ENCODE measurements around the gene RGS17. TPM values are rescaled to one million over a fixed set of nuclear protein-coding genes. Genes with fewer than 3 reads are reported as not detected.

RGS17 gene
- 26.1 and 28.9 TPM in 2 replicates for total RNA-seq

GRCh38 chr6:153131037-153131981 lies at the start of gene RGS17:
Gene RGS17, minus strand, starts transcription at chr6:153131282. Its CDS starts 87,264 bp downstream, at chr6:153044018.

GRCh38 chr6:153002613-153003365 lies 128.3 kb downstream of the RGS17 start, which contains the start of gene MTRF1L:
Gene MTRF1L, minus strand, starts transcription at chr6:153002709. Its CDS starts 24 bp downstream, at chr6:153002685.

GRCh38 chr6:152982904-152983636 lies 148.0 kb downstream of the RGS17 start, which contains the start of gene FBXO5:
Gene FBXO5, minus strand, starts transcription at chr6:152983041. Its CDS starts 82 bp downstream, at chr6:152982959.

Small RNA genes lying within 50 kb of the gene (small RNA-seq; reads per million reads assigned to genes)
- gene AL080276.1 (not detected), gene RNA5SP224 (not detected)

Other genes with a start within 250 kb of the RGS17 start
- gene FBXO5, start 148.2 kb downstream of the RGS17 start, total RNA-seq: 19.5 and 30.3 TPM in 2 replicates
- gene MTRF1L, start 128.6 kb downstream of the RGS17 start, total RNA-seq: 19.8 and 24.8 TPM in 2 replicates

Measured in subcutaneous preadipocyte (primary cell).